Dedifferentiated amniotic fluid mesenchymal stem cell (primary cell): Measurements from ENCODE around the gene TKTL1.
A peak's percentile ranks its signal among the peaks of the same experiment; 100 is the strongest.

Source experiments
- DNase-seq: peaks from one replicate; pipeline ENCODE4 v3.0.0-alpha.2; 2016; ENCODE audit errors: extremely low spot score

The TKTL1 gene

GRCh38 chrX:154362085-154362742, 66.6 kb downstream of the TKTL1 start:
- no peak for DNase-seq

- DNase-seq, result no peak
These were observed 68.3 kb downstream of the TKTL1 start for GRCh38 chrX:154363706-154364439.

GRCh38 chrX:154365052-154365600, 69.5 kb downstream of the TKTL1 start:
- no peak for DNase-seq

- no peak for DNase-seq
These were observed 70.5 kb downstream of the TKTL1 start for GRCh38 chrX:154365997-154366665.

- no peak for DNase-seq
These were observed 71.1 kb downstream of the TKTL1 start for GRCh38 chrX:154366666-154367055.

- no peak for DNase-seq
These were observed 72.1 kb downstream of the TKTL1 start for GRCh38 chrX:154367474-154368308.

- peak; percentile 83 for DNase-seq
These were observed 73.2 kb downstream of the TKTL1 start for GRCh38 chrX:154368630-154369448.

GRCh38 chrX:154369449-154370299, 74.1 kb downstream of the TKTL1 start:
- peak; percentile 85 for DNase-seq

- DNase-seq, result no peak
These were observed 74.9 kb downstream of the TKTL1 start for GRCh38 chrX:154370300-154371016.

GRCh38 chrX:154371017-154371788, 75.6 kb downstream of the TKTL1 start:
- peak; percentile 89 for DNase-seq

GRCh38 chrX:154371789-154372300, 76.2 kb downstream of the TKTL1 start:
- no peak for DNase-seq

- no peak for DNase-seq
These were observed 77.0 kb downstream of the TKTL1 start for GRCh38 chrX:154372612-154373022.

- DNase-seq, result peak; percentile 75
These were observed 78.0 kb downstream of the TKTL1 start for GRCh38 chrX:154373340-154374306.

GRCh38 chrX:154374313-154375155, 78.9 kb downstream of the TKTL1 start, which contains the start of gene FLNA:
TSS of gene FLNA (minus strand) at chrX:154374634. CDS start at chrX:154371245, 3,389 bp downstream.
- DNase-seq, result no peak

GRCh38 chrX:154375156-154375504, 79.5 kb downstream of the TKTL1 start:
- DNase-seq, result no peak

- DNase-seq, result no peak
These were observed 81.2 kb downstream of the TKTL1 start for GRCh38 chrX:154376774-154377173.
